Kidney glomerular epithelial cell (primary cell): ENCODE data around the gene SUPT20H.
A peak's percentile ranks its signal among the peaks of the same experiment; 100 is the strongest.

Experiments used
- DNase-seq: peaks from one replicate; lab custom pipeline; 2025; lab: John Stamatoyannopoulos, UW

The SUPT20H gene

DNA sequence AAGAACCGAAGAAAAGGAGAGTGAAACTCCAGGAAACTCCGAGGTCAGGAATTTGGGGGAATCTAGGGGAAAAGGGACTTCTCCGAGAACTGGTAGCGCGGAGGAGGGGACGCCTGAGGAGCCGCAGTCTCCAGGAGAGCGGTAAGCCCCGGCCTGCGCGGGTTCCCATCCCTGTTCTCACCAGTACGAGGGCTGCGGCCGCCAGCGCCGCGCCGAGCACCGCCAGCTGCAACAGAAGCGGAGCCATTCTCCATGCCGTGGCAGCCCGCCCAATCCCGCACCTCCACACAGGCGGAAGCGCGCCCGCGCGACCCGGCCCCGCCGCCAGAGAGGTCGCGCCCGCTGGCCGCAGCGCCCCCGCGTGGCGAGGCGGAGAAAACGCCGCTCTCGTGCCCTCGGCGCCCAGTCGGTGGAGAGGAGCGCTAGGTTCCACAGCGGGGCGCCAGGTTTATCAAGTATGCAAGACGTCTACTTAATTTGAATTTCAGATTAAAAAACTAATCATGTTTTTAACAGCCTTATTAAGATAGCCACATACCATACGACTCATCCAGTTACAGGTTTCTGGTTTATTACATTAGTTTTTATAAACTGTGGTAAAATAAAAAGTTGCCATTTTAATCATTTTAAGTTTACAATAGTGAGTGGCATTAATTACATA lies 60.3 kb downstream of the SUPT20H start, which contains the start of gene ALG5:
ALG5 (minus strand) TSS at position 287 of the 661 bp plus-strand sequence; CDS start at position 247, 40 bp downstream.
- peak; percentile 68 for DNase-seq

DNA sequence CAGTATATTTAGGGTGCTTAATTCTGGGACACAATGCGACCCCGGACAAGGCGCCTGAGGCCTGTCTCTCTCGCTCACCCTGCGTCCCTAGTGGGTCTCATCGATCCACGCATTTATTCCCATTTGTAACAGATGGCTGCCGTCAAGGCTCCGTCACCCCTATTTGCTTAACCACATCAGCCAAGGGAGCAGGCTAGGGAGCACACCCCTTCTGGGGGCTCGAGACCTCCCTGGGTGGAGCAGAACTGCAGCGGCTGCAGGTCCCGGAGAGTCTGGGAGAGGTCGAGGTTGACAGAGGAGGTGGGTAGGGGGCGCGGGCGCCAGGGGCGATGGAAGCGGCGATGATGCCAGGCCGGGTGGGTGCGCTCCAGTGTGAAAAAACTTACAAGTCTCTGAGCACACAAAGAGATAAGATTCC lies 60.9 kb downstream of the SUPT20H start:
- DNase-seq = no peak

DNA sequence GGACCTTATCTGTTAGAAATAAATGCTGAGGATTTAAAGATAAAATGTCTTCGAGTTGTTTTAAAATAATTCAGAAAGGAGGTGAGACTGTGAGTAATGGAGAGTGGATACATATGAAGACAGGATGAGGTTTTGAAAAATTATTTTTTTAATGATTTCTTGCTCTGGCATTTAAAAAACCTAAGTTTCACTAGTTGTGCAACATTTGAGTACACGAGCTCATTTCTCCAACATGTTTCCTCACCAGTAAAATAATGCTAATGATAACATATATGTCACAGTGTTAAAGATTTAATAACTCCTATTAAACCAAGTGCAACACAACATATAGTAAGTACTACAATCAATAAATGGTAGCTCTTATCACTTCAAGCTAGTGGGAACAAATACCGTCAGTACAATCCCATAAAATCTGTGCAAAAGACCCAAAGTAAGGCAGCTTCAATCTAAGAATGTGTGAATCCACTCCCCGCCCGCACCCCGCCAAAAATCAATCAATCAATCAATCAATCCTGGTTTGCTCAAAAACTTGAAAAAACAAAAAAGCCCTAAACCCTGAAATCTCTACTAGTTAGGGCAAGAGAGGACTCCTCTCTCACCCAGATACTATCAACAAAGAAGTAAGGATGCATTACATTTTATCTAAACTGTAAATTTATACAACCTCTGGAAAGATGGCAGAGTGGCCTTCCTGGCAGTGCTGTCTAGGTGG lies 61.6 kb downstream of the SUPT20H start:
- DNase-seq = no peak

DNA sequence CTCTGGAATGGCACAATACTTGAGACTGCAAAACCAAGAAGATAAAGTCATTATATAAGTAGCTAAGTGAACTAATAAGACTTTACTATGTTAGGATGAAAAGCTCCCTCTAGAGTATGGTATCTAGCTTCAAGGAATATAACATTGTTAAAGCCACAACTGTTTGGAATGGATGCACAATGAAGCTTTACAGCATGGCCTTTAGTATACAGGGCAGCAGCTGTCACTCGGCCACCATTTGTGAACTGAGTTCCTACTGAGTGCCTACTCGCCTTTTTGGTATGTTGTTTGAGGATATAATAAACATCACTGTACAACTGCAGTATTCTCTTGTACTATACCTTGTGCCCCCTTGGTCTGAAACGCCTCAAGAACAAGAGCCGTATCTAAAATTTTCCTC lies 67.1 kb downstream of the SUPT20H start:
- DNase-seq = no peak

DNA sequence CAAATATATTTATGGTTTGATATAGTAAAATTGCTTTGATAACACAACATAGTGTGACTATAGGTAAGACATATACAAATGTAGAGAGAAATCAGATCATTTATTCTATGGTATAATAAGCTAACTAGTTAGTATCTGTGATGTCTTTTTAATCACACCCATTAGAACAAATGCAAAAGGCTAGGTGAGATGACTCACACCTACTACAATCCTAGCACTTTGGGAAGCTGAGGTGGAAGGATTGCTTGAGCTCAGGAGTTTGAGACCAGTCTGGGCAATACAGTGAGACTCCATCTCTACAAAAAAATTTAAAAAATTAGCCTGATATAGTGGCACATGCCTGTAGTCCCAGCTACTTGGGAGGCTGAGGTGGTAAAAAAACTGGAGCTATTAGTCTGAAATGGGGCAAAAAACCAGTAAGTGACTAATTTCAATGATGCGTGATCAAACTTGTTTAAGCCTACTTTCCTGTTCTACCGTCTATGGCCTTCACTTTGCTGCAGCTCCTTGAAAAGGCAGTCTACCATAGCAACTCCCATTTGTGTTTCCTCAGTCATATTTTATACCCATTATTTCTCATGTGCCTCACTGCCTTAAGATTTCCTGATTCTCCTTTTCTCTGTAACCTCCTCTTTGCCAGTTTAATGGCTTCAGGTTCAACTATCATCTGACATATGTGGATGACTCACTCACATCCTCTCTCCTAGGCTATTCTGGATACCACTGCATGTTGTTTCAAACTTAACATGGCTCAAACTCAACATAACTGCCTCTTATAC lies 72.8 kb downstream of the SUPT20H start:
- peak; percentile 5 for DNase-seq

DNA sequence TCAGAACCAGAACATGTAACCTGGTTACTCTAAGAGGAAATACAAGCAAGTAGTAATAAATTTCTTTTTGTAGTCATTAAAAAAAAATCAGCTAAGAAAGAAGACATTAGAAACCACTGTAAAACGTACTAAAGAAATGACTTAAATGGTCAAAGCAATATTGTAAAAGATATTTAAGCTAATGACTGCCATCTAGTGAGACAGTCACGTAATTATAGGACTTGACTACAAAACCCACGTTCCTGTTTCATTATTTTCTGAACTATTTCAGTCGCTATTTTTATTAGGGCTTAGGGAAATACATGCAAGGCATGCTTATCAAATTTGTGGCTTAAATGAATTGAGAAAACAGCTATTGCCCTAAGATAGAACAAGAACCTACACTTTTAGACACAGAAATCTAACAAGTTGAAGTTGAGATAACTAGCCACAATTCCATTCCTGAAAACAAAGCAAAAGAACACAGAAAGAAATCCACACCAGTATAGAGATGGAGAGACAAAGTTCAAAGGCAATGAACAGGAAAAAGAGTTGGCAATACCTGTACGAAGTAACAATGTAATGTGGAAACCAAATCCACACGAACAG lies 78.2 kb downstream of the SUPT20H start:
- peak; percentile 54 for DNase-seq

DNA sequence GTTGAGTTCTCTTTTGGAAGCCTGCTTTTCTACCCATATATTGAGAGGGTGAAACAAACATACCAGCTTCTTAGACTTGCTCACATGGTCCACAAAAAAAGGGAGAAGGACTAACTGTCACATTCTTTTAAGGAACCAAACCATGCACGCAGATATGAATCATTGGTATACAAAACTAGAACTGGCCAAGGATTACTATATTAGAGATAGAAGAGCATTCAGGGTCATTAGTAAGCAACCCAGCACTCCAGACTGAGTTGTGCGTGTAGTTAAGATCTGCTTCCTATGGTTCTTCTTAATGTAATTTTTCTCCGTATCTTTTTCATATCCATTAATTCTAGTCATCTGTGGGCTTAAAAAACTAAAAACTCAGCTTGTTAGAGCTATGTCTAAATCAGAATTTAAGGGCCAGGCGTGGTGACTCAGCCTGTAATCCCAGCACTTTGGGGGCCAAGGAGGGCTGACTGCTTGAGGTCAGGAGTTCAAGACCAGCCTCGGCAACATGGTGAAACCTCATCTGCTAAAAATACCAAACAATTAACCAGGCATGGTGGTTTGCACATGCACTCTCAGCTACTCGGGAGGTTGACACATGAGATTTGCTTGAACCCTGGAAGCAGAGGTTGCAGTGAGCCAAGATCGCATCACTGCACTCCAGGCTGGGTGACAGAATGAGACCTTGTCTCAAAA lies 80.0 kb downstream of the SUPT20H start:
- peak; percentile 10 for DNase-seq

DNA sequence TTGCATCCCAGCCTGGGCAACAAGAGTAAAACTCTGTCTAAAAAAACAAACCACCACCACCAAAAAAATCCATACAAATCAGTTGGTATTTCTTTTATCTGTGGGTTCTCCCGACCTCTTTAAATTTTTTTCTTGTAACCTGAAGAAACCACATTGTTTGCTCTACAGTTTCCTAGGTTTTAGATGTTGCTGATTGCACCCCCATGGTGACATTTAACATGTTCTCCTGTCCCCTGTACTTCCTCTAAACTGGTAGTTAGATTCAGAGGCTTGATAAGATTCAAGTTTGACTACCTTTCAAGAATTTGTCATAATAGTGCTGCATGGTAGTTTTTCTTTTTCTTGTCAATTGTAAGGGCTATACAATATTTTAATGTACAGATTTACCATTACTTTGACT lies 84.3 kb downstream of the SUPT20H start:
- DNase-seq = no peak

DNA sequence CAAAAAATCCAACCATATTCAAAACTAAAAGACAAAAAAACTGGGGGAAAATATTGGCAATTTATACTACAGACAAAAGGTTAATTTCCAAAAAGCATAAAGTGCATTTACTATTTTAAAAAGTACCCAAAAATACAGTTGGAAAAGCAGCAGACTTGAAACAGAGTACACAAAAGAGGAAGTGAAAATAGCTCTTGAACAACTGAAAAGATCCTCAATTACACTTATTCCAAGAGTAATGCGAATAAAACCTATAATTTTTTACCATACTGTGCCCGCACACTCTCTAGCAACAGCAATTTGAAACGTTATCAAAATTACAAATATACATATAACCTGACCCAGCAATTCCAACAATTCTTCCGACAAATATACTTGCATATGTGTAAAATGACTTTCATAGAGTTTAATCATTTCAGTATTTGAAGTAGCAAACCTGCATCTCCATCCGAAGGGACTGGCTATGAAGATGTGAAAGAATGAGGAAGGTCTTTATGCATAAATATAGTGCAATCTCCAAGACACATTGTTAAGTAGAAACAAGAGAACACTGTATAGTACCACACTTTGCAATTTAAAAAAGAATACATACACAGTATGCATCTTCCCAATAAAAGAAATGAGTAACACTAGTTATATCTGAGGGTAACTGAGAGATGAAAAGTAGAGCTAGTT lies 85.7 kb downstream of the SUPT20H start:
- DNase-seq = no peak

DNA sequence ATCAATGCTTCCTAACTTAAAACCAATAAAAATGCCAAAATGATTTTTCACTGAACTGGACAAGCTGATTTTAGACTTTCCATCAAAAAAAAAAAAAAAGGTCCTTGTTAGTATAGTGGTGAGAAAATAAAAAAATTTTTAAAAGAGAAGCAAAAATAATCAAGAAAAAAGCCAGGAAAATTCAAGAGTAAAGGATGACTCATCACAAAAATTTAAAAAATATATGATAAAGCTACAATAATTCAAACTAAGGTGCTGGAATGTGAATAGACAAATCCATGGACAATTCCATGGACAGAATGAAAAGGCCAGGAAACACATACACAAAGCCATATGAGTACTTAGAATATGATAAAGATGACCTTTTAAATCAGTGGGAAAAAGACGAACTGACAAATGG lies 86.5 kb downstream of the SUPT20H start:
- no peak for DNase-seq

DNA sequence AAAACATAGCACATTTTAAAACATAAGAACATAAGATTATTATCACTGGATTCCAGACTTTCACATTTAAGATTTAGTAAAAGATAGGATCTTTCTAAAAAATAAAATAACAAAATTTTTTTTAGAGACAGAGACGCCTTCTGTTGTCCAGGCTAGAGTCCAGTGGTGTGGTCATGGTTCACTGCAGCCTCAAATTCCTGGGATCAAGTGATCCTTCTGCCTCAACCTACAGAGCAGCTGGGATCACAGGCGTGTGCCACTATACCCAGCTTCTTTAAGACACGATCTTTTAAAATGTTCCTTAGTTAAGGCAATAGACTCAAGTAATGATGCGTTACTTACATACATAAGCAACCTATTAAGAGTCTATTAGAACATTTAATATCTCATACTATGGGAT lies 93.1 kb downstream of the SUPT20H start:
- peak; percentile 2 for DNase-seq

DNA sequence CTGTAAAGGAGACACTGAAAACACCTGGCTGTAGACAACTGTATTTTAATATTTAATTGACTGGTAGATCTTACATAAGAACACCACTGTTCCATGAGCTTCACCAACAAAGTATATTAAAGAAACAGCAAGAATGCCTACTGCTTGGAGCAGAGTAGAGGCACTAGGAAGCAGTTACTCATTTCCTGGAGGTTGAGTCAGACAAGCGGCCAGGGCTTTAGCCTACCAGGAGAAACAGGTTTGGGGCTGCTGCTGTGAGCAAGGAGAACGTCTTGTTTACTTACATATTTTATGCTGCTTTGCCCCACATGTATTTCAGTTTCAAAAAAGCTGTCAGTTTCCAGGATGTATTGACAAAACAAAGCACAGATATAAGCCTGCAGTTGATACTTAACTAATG lies 93.7 kb downstream of the SUPT20H start:
- peak; percentile 71 for DNase-seq

DNA sequence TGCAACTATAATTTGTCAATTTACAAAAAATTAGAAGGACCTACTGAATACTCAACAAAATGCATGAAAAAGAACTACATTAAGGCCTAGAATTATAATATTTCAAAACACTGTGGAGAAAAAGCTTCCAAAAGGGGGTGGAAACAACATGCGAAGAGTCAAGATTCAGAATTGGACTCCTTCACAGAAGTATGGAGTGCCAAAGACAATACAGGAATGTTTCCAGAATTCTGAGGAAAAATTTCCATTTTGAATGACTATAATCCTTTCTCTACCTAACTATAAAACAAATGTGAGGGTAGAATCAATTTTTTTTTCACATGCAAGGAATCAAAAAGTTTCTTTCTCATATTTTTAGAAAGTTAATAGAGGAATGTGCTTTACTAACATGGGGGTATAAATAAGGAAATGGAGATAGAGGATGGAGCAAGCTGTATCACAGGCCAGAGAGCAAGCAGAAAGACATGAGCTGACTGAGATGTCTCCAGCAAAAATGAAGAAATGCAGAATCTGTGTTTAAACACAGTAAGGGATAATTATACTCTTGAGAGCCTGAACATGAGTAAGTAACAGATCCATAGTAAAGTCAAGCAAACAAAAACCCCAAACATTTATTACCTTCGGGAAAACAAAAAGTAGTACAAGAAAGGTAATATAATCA lies 99.9 kb downstream of the SUPT20H start:
- DNase-seq = no peak
